ENCODE results near the gene ANKRD40.

ANKRD40 gene

DNA sequence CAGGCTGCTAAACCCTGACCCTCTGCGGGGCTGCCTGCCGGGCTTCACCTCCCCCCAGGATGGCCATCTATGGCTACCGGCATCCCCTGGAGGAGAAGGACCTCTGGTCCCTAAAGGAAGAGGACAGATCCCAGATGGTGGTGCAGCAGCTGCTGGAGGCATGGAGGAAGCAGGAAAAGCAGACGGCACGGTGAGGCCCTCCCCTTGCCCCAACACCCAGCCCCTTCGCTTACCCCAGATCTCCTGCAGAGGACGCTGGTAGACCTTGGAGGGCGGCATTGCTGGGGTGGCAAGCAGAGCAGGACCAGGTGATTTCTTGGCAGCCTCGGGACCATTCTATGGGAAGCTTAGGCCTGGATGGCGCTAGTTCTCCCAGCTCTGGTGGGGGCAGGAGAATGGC is 48.5 kb downstream of the ANKRD40 start:
- no peak for TF ChIP-seq ZFX (IDR thresholded peaks at IDR 0.05)
- TF ChIP-seq CTCF (conservative IDR thresholded peaks at IDR 0.05) = no peak
- H3K27ac ChIP-seq = peak overlapping the region; percentile 72; the same call in 1 of the 2 replicates

- no peak for TF ChIP-seq CTCF (conservative IDR thresholded peaks at IDR 0.05)
- TF ChIP-seq ZFX (IDR thresholded peaks at IDR 0.05) = no peak
- H3K27ac ChIP-seq = no peak overlapping the region
These were observed 49.1 kb downstream of the ANKRD40 start for GRCh38 chr17:50658616-50659015.

DNA sequence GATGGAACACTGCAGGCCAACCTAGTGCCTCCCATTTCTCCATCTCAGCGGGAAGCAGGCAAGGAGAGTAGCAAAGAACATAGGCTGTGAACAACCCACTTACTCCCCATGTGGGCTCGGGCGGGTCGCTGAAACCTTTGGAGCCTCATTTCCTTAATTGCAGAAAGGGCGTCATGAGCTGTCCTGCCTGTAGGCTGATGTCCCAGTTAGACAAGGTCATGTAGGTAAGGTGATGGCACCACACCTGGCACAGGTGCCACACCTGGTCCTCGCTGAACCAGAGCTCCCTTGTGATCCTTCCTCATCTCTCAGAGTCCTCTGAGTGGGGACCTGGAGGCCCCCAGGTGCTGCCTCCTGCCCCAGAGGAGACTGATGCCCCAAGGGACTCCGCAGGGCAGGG is 50.1 kb downstream of the ANKRD40 start:
- no peak overlapping the region for H3K27ac ChIP-seq
- no peak for TF ChIP-seq ZFX (IDR thresholded peaks at IDR 0.05)
- TF ChIP-seq CTCF (conservative IDR thresholded peaks at IDR 0.05) = no peak

DNA sequence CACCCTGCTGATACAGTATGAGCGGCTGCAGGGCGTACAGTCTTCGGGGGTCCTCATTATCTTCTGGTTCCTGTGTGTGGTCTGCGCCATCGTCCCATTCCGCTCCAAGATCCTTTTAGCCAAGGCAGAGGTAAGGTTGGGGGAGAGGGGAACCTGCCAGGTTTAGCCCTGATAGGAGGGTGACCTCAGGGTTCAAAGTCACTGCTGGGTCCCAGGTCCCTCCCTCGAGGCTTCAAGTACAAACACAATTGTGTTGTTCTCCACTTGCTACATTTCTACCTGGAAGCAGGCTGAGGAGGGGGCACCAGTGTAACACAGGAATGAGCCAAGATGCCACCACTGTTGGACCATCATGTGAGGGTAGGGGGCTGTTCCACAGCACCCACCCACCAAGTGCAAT is 50.7 kb downstream of the ANKRD40 start:
- H3K27ac ChIP-seq = no peak overlapping the region
- TF ChIP-seq ZFX (IDR thresholded peaks at IDR 0.05) = no peak
- no peak for TF ChIP-seq CTCF (conservative IDR thresholded peaks at IDR 0.05)

DNA sequence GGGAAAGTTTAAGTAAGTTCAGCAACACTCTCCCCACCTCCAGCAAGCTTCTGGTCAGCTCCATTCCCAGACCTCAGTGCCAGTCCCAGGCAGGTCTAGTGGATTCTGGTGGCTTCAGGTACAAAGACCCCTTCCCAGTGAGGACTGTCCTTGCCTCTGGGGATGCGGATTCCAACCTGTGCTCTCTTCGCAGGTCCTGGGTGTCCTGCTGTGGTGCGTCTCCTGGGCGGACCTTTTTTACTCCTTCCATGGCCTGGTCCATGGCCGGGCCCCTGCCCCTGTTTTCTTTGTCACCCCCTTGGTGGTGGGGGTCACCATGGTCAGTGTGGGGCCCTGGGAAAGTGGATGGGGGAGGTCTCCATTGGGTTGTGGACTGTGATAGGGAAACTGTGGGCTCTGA is 51.2 kb downstream of the ANKRD40 start:
- no peak overlapping the region for H3K27ac ChIP-seq
- TF ChIP-seq ZFX (IDR thresholded peaks at IDR 0.05) = no peak
- no peak for TF ChIP-seq CTCF (conservative IDR thresholded peaks at IDR 0.05)

GRCh38 chr17:50653738-50654137 is 54.0 kb downstream of the ANKRD40 start:
- no peak overlapping the region for H3K27ac ChIP-seq
- no peak for TF ChIP-seq ZFX (IDR thresholded peaks at IDR 0.05)
- no peak for TF ChIP-seq CTCF (conservative IDR thresholded peaks at IDR 0.05)

DNA sequence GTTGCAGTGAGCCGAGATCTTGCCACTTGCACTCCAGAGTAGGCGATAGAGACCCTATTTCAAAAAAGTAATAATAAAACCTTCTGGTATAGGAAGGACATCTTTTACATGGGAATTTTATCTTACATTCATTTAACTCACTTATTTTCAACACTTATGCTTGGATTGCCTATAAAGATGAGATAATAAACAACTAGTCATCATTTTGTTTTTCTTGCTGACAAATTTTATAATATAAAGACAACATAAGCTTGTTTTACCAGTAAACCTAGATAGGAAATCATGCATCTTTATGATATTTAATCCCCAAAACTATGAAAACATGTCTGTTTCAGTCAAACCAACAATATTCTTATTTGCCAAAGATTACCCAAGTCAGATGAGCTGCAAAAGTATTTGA is 56.1 kb downstream of the ANKRD40 start:
- TF ChIP-seq ZFX (IDR thresholded peaks at IDR 0.05) = no peak
- TF ChIP-seq CTCF (conservative IDR thresholded peaks at IDR 0.05) = no peak
- no peak overlapping the region for H3K27ac ChIP-seq
